Esophagus squamous epithelium (tissue), 5 donors: ENCODE measurements around the gene DNM3. TPM values are rescaled to one million over a fixed set of nuclear protein-coding genes. Genes with fewer than 3 reads are reported as not detected.

ENCODE experiments used
- DNase-seq: peaks from one replicate; lab custom pipeline; 2025; lab: John Stamatoyannopoulos, UW
- H3K27ac ChIP-seq, 4 donors: fragments of 200-600 bp; sonication (generic); one replicate each; pipeline ENCODE4 v1.5.1; 2016 to 2019; ENCODE audit warnings: mild to moderate bottlenecking in 1 of 4
- H3K27me3 ChIP-seq, 4 donors: fragments of 200-600 bp; sonication (generic); 1 replicate in 3 of 4; 2 replicates in 1 of 4; pipeline versions ENCODE4 v1.5.1 to v1.6.0; 2017 to 2021; ENCODE audit warnings: antibody characterized with exemption in 1 of 4
- H3K36me3 ChIP-seq, 3 donors: fragments of 200-600 bp; sonication (generic); one replicate each; pipeline ENCODE4 v1.5.1; 2016 to 2019
- H3K4me1 ChIP-seq, 3 donors: fragments of 200-600 bp; sonication (generic); one replicate each; pipeline ENCODE4 v1.5.1; 2017 to 2019
- H3K4me3 ChIP-seq, 4 donors: fragments of 200-600 bp; sonication (generic); 1 replicate in 3 of 4; 2 replicates in 1 of 4; pipeline ENCODE4 v1.5.1; 2016 to 2019; ENCODE audit warnings: mild to moderate bottlenecking in 2 of 4, moderate library complexity in 1 of 4
- H3K9me3 ChIP-seq, 3 donors: fragments of 200-600 bp; sonication (generic); one replicate each; pipeline ENCODE4 v1.5.1; 2016 to 2019
- CTCF ChIP-seq, 6 experiments: fragments of 450-650 bp in 4 of 6; fragments of 200-600 bp in 2 of 6; sonication (generic) in 2 of 6; IDR thresholded peaks; one replicate each; pipeline ENCODE4 v1.5.1; 2016 to 2019; ENCODE audit warnings: antibody characterized with exemption in 6 of 6, mild to moderate bottlenecking in 4 of 6, moderate library complexity in 4 of 6
- POLR2A ChIP-seq, 4 donors: fragments of 450-650 bp; IDR thresholded peaks; one replicate each; pipeline ENCODE4 v1.6.1; 2017; ENCODE audit warnings: antibody characterized with exemption in 4 of 4, mild to moderate bottlenecking in 4 of 4, moderate library complexity in 3 of 4
- WGBS, 2 donors: methylation state at CpG; one replicate each; pipeline ENCODE4 v1.1.5; 2018; 5-methylcytosine and 5-hydroxymethylcytosine counted together
- intact Hi-C: fragments of 100-400 bp; cut with DNase I; formaldehyde crosslinking; loops from one replicate; pipeline ENCODE4 v1.15.0; 2022
- total RNA-seq, 4 donors: library from RNA; depleted of rRNA; stranded (reverse); fragments of >200 nt; gene quantifications; one replicate each; pipeline ENCODE4 v1.1.0, GENCODE V29; 2016
- donor health status: DM: yes; HTN: yes; CAD: no.

The DNM3 gene
- total RNA-seq, 4 donors from 2014 or later = 0.91 to 3.2 (median 1.8) TPM

DNA sequence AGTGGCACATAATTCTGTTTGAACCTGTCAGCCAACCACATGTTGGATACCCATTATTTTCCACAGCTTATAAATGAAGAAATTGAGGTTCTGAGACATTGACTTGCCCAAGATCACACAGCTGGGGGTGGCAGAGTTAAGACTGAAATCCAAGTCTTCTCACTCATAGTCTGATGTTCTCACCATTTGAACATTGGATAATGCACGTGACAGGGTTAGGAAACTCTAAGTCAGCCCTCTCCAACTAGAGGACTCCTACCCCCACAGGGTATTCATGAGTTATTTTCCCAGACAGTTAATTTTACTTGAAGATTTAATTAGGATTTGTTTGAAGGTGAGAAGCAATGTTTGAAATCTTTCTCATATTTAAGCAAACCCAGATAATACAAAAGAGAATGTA is 541.1 kb downstream of the DNM3 start:
- TF ChIP-seq POLR2A (IDR thresholded peaks at IDR 0.05) = no peak
- no peak for TF ChIP-seq CTCF (IDR thresholded peaks at IDR 0.05)
- DNase-seq = no peak
- no peaks in the 10 kb centered on the region for H3K4me1 ChIP-seq
- no peaks in the 10 kb centered on the region for H3K27me3 ChIP-seq
- no peaks in the 10 kb centered on the region for H3K9me3 ChIP-seq
- WGBS, 2 donors = 75 to 100% methylated on average over 1 of the region's 1 CpG
- no peaks in the 10 kb centered on the region for H3K36me3 ChIP-seq
- H3K27ac ChIP-seq = no peak overlapping the region
- intact Hi-C loops = no loop called here
- no peak overlapping the region for H3K4me3 ChIP-seq

DNA sequence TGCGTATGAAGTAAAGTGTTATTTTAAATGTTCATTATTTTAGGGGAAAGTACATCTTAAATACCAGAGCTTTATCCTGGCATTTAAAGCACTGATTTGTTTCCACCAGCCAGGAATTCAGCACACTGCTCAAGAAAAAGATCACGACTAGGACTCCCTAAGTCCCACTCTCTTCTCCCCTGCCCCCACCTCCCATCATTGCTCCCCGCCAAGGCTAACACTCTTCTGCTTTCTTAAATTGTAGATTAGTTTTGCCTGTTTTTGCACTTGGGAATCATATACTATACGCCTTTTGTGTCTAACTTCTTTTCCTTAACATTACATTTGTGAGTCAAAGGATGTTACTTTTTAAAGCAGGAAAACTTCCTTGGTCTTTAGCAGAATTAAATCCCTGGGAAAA is 541.7 kb downstream of the DNM3 start:
- intact Hi-C loops = no loop called here
- 69 to 84% methylated on average over 4 of the region's 4 CpGs for WGBS, 2 donors

DNA sequence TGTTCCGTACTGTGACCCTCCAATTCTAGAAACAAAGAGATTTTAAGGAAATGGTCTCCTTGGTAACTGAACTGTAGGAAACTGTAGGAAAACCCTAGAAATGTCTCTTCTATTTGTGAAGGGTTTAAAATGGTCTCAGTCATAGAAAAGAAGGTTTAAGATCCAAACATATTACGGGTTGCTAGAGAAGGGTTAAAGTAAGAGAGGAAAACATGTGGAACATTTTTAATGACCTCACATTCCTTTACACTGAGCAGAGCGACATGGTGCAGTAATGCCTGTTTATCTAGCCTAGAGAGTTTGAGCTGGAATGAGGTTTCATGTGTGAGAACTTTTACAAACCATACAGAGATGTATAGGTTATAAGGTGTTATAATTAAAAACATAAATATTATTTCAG is 542.2 kb downstream of the DNM3 start:
- no peak overlapping the region for H3K4me3 ChIP-seq
- no peak for DNase-seq
- intact Hi-C loops = no loop called here
- H3K9me3 ChIP-seq = no peaks in the 10 kb centered on the region
- no peaks in the 10 kb centered on the region for H3K36me3 ChIP-seq
- no peaks in the 10 kb centered on the region for H3K4me1 ChIP-seq
- H3K27me3 ChIP-seq = no peaks in the 10 kb centered on the region
- no peak for TF ChIP-seq POLR2A (IDR thresholded peaks at IDR 0.05)
- no peak for TF ChIP-seq CTCF (IDR thresholded peaks at IDR 0.05)
- WGBS, 2 donors = 63 to 71% methylated on average over 3 of the region's 3 CpGs
- H3K27ac ChIP-seq = no peak overlapping the region

More for the DNA sequence above, 541.7 kb downstream of the DNM3 start:
- H3K36me3 ChIP-seq = no peaks in the 10 kb centered on the region
- H3K27me3 ChIP-seq = no peaks in the 10 kb centered on the region
- no peak for DNase-seq
- H3K4me3 ChIP-seq = no peak overlapping the region
- no peak overlapping the region for H3K27ac ChIP-seq
- no peaks in the 10 kb centered on the region for H3K9me3 ChIP-seq
- no peak for TF ChIP-seq CTCF (IDR thresholded peaks at IDR 0.05)
- no peak for TF ChIP-seq POLR2A (IDR thresholded peaks at IDR 0.05)
- no peaks in the 10 kb centered on the region for H3K4me1 ChIP-seq

- no peak for DNase-seq
- no peaks in the 10 kb centered on the region for H3K9me3 ChIP-seq
- no peak overlapping the region for H3K27ac ChIP-seq
- TF ChIP-seq POLR2A (IDR thresholded peaks at IDR 0.05) (no peak), CTCF (IDR thresholded peaks at IDR 0.05) (no peak)
- no peaks in the 10 kb centered on the region for H3K4me1 ChIP-seq
- H3K4me3 ChIP-seq = no peak overlapping the region
- H3K27me3 ChIP-seq = no peaks in the 10 kb centered on the region
- WGBS, 2 donors = 94 to 100% methylated on average over 1 of the region's 1 CpG
- intact Hi-C loops = no loop called here
- no peaks in the 10 kb centered on the region for H3K36me3 ChIP-seq
Observed at GRCh38 chr1:172384656-172385055, 543.4 kb downstream of the DNM3 start.

- no peak for TF ChIP-seq POLR2A (IDR thresholded peaks at IDR 0.05)
- no peak for TF ChIP-seq CTCF (IDR thresholded peaks at IDR 0.05)
Observed at GRCh38 chr1:172386046-172386445, 544.7 kb downstream of the DNM3 start.

More at GRCh38 chr1:172386046-172386445, 544.7 kb downstream of the DNM3 start:
- WGBS, 2 donors = 90 to 91% methylated on average over 2 of the region's 2 CpGs
- intact Hi-C loops = no loop called here
- no peak overlapping the region for H3K27ac ChIP-seq
- H3K27me3 ChIP-seq = no peaks in the 10 kb centered on the region
- H3K4me3 ChIP-seq = no peak overlapping the region
- no peak for DNase-seq
- no peaks in the 10 kb centered on the region for H3K36me3 ChIP-seq
- no peaks in the 10 kb centered on the region for H3K9me3 ChIP-seq
- H3K4me1 ChIP-seq = peaks cover 5 to 14% (median 8%) of the 10 kb centered on the region in 3 donors
